Parathyroid adenoma (tissue), 2 donors: ENCODE results near the gene ABCC4.
A peak's percentile ranks its signal among the peaks of the same experiment; 100 is the strongest.

Experiments
- H2AFZ ChIP-seq: fragments of 300-600 bp; sonication (generic); one replicate; pipeline ENCODE4 v1.7.0; 2017; ENCODE audit warnings: antibody characterized with exemption, mild to moderate bottlenecking
- H3K27ac ChIP-seq: fragments of 300-600 bp; sonication (generic); one replicate; pipeline ENCODE4 v1.7.0; 2017
- H3K27me3 ChIP-seq: fragments of 300-600 bp; sonication (generic); one replicate; pipeline ENCODE4 v1.7.0; 2017; ENCODE audit warnings: low read length; ENCODE audit not compliant: control insufficient read depth, insufficient read depth
- H3K36me3 ChIP-seq: fragments of 300-600 bp; sonication (generic); one replicate; pipeline ENCODE4 v1.7.0; 2017; ENCODE audit warnings: low read length; ENCODE audit not compliant: control insufficient read depth, insufficient read depth
- H3K4me1 ChIP-seq: fragments of 300-600 bp; sonication (generic); one replicate; pipeline ENCODE4 v1.7.0; 2017; ENCODE audit warnings: control low read depth
- H3K4me2 ChIP-seq: fragments of 300-600 bp; sonication (generic); one replicate; pipeline ENCODE4 v1.7.0; 2017; ENCODE audit warnings: low read length
- H3K4me3 ChIP-seq: fragments of 300-600 bp; sonication (generic); one replicate; pipeline ENCODE4 v1.7.0; 2017; ENCODE audit warnings: low read depth, low read length
- H3K79me2 ChIP-seq: fragments of 300-600 bp; sonication (generic); one replicate; pipeline ENCODE4 v1.7.0; 2017; ENCODE audit warnings: control low read depth
- H3K9ac ChIP-seq: fragments of 300-600 bp; sonication (generic); one replicate; pipeline ENCODE4 v1.7.0; 2017; ENCODE audit warnings: mild to moderate bottlenecking
- H3K9me3 ChIP-seq: fragments of 300-600 bp; sonication (generic); one replicate; pipeline ENCODE4 v1.7.0; 2017; ENCODE audit warnings: low read length; ENCODE audit not compliant: control insufficient read depth
- CTCF ChIP-seq: fragments of 300-600 bp; sonication (generic); IDR thresholded peaks from one replicate; pipeline ENCODE4 v1.7.0; 2017; ENCODE audit warnings: antibody characterized with exemption, mild to moderate bottlenecking
- donor health status: primary hyperparathyroidism.

Gene ABCC4

GRCh38 chr13:95216182-95216581, 85.1 kb downstream of the ABCC4 start:
- Histone ChIP-seq H2AFZ (no peak overlapping the region), H3K27ac (no peak overlapping the region), H3K36me3 (no peaks in the 10 kb centered on the region), H3K4me2 (no peak overlapping the region), H3K9ac (no peak overlapping the region), H3K4me1 (peaks cover 13% of the 10 kb centered on the region), H3K4me3 (no peak overlapping the region), H3K79me2 (peaks cover 3% of the 10 kb centered on the region), H3K9me3 (no peaks in the 10 kb centered on the region), H3K27me3 (no peaks in the 10 kb centered on the region)
- TF ChIP-seq CTCF = no peak

- no peaks in the 10 kb centered on the region for H3K27me3 ChIP-seq
- no peak overlapping the region for H3K4me3 ChIP-seq
- peak overlapping the region; percentile 85 for H3K27ac ChIP-seq
- TF ChIP-seq CTCF = no peak
- H2AFZ ChIP-seq = peak overlapping the region; percentile 16
- H3K4me1 ChIP-seq = peaks cover 10% of the 10 kb centered on the region
- H3K79me2 ChIP-seq = peaks cover 3% of the 10 kb centered on the region
- peak overlapping the region; percentile 8 for H3K4me2 ChIP-seq
- H3K9me3 ChIP-seq = no peaks in the 10 kb centered on the region
- H3K36me3 ChIP-seq = no peaks in the 10 kb centered on the region
- H3K9ac ChIP-seq = no peak overlapping the region
These were observed 88.0 kb downstream of the ABCC4 start for GRCh38 chr13:95212983-95213850.

GRCh38 chr13:95209109-95209508, 92.1 kb downstream of the ABCC4 start:
- Histone ChIP-seq H3K9ac (no peak overlapping the region), H3K4me1 (peaks cover 19% of the 10 kb centered on the region), H3K4me2 (no peak overlapping the region), H3K79me2 (no peaks in the 10 kb centered on the region), H3K4me3 (no peak overlapping the region), H2AFZ (no peak overlapping the region), H3K36me3 (no peaks in the 10 kb centered on the region), H3K27me3 (no peaks in the 10 kb centered on the region), H3K27ac (no peak overlapping the region), H3K9me3 (no peaks in the 10 kb centered on the region)
- TF ChIP-seq CTCF = no peak

GRCh38 chr13:95207769-95208366, 93.4 kb downstream of the ABCC4 start:
- H3K27ac ChIP-seq = peak overlapping the region; percentile 76
- peaks cover 3% of the 10 kb centered on the region for H3K79me2 ChIP-seq

More at GRCh38 chr13:95207769-95208366, 93.4 kb downstream of the ABCC4 start:
- peaks cover 9% of the 10 kb centered on the region for H3K4me1 ChIP-seq
- H2AFZ ChIP-seq = no peak overlapping the region
- TF ChIP-seq CTCF = no peak
- no peaks in the 10 kb centered on the region for H3K27me3 ChIP-seq
- no peak overlapping the region for H3K9ac ChIP-seq
- peak overlapping the region; percentile 19 for H3K4me2 ChIP-seq
- H3K4me3 ChIP-seq = peak overlapping the region; percentile 6
- H3K9me3 ChIP-seq = no peaks in the 10 kb centered on the region
- no peaks in the 10 kb centered on the region for H3K36me3 ChIP-seq
